ENCODE measurements around the gene BTBD10. TPM values are rescaled to one million over a fixed set of nuclear protein-coding genes. Genes with fewer than 3 reads are reported as not detected.
"Not testable (repeated sequence)": the region's sequence is repeated elsewhere in the genome, so short reads cannot be mapped to it uniquely, and the experiment has no call there.

The BTBD10 gene
- total RNA-seq, 1 experiment from 2014 or later, result 58.0 TPM

DNA sequence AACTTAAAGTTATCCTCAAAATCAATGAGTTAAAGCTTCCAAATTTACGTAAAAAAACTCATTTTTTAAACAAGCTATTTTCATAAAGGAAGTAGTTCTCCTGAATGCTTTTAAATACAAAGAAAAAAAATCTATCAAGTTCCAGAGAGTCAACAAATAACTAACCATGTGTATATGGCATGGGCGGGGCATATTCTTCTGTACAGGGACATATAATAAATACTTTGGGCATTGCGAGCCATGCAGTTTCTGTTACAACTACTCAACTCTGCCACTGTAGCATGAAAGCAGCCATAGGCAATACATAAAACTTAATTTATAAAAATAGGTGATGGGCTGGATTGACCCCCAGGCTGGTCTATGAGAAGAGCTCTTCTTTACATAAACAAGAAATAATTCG lies 57.8 kb downstream of the BTBD10 start:
- peaks cover 44% of the 10 kb centered on the region for H3K36me3 ChIP-seq (ENCODE audit: insufficient read depth, low read length)
- no peak overlapping the region for H3K27ac ChIP-seq (ENCODE audit: low read length)
- H2AFZ ChIP-seq (ENCODE audit: low read length), result no peak overlapping the region
- peaks cover 11% of the 10 kb centered on the region for H3K4me1 ChIP-seq (ENCODE audit: low read length)
- DNase-seq, result no peak
- H3K27me3 ChIP-seq (ENCODE audit: low read length), result no peaks in the 10 kb centered on the region
- H4K20me1 ChIP-seq (ENCODE audit: insufficient read depth, low read depth, low read length), result no peaks in the 10 kb centered on the region
- no peaks in the 10 kb centered on the region for H3K79me2 ChIP-seq (ENCODE audit: low read length)
- no peak overlapping the region for H3K4me2 ChIP-seq (ENCODE audit: low read depth, low read length, poor library complexity, severe bottlenecking)
- H3K9me2 ChIP-seq (replicated peaks; ENCODE audit: insufficient read depth, low read length), result no peaks in the 10 kb centered on the region
- no peaks in the 10 kb centered on the region; the same call in 1 of the 2 replicates for H3K9me3 ChIP-seq (ENCODE audit: low read length)
- no peak overlapping the region for H3K4me3 ChIP-seq (ENCODE audit: low read length)
- H3K9ac ChIP-seq (ENCODE audit: low read length), result no peak overlapping the region

DNA sequence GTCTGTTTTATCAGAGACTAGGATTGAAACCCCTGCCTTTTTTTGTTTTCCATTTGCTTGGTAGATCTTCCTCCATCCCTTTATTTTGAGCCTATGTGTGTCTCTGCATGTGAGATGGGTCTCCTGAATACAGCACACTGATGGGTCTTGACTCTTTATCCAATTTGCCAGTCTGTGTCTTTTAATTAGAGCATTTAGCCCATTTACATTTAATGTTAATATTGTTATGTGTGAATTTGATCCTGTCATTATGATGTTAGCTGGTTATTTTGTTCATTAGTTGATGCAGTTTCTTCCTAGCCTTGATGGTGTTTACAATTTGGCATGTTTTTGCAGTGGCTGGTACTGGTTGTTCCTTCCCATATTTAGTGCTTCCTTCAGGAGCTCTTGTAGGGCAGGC lies 64.7 kb downstream of the BTBD10 start:
- not testable (repeated sequence) for H3K27ac ChIP-seq (ENCODE audit: low read length); H3K9me3 ChIP-seq (ENCODE audit: low read length); H3K9me2 ChIP-seq (replicated peaks; ENCODE audit: insufficient read depth, low read length); H3K4me1 ChIP-seq (ENCODE audit: low read length); H4K20me1 ChIP-seq (ENCODE audit: insufficient read depth, low read depth, low read length); H3K27me3 ChIP-seq (ENCODE audit: low read length); DNase-seq; H3K9ac ChIP-seq (ENCODE audit: low read length); H3K4me3 ChIP-seq (ENCODE audit: low read length); H3K79me2 ChIP-seq (ENCODE audit: low read length); H3K4me2 ChIP-seq (ENCODE audit: low read depth, low read length, poor library complexity, severe bottlenecking); H2AFZ ChIP-seq (ENCODE audit: low read length)
- peaks cover 18% of the 10 kb centered on the region for H3K36me3 ChIP-seq (ENCODE audit: insufficient read depth, low read length)

DNA sequence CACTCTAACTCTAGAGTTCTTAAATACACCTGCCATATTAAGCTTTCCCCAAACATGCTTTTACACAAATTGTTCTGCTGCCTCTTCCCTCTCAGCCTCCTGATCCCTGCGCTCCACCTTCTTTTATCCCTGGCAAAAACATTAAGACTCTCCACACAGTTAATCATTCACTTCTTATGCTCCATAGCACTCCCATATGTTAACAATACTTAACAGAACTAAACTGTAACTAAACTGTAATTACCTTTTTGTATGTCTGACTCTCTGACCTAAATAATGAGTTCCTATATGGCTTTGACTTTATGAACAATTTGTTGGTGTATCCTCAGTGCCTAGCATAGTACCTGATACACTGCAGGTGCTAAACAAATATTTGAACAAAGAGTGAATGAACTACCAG lies 71.8 kb downstream of the BTBD10 start:
- no peaks in the 10 kb centered on the region for H4K20me1 ChIP-seq (ENCODE audit: insufficient read depth, low read depth, low read length)
- DNase-seq, result no peak
- peaks cover 13% of the 10 kb centered on the region; the same call in 1 of the 2 replicates for H3K36me3 ChIP-seq (ENCODE audit: insufficient read depth, low read length)
- H2AFZ ChIP-seq (ENCODE audit: low read length), result no peak overlapping the region
- no peaks in the 10 kb centered on the region for H3K9me2 ChIP-seq (replicated peaks; ENCODE audit: insufficient read depth, low read length)
- H3K4me2 ChIP-seq (ENCODE audit: low read depth, low read length, poor library complexity, severe bottlenecking), result no peak overlapping the region
- no peak overlapping the region for H3K4me3 ChIP-seq (ENCODE audit: low read length)
- no peak overlapping the region for H3K9ac ChIP-seq (ENCODE audit: low read length)
- H3K27me3 ChIP-seq (ENCODE audit: low read length), result no peaks in the 10 kb centered on the region
- no peaks in the 10 kb centered on the region for H3K79me2 ChIP-seq (ENCODE audit: low read length)
- no peaks in the 10 kb centered on the region for H3K9me3 ChIP-seq (ENCODE audit: low read length)
- H3K4me1 ChIP-seq (ENCODE audit: low read length), result no peaks in the 10 kb centered on the region
- H3K27ac ChIP-seq (ENCODE audit: low read length), result no peak overlapping the region

DNA sequence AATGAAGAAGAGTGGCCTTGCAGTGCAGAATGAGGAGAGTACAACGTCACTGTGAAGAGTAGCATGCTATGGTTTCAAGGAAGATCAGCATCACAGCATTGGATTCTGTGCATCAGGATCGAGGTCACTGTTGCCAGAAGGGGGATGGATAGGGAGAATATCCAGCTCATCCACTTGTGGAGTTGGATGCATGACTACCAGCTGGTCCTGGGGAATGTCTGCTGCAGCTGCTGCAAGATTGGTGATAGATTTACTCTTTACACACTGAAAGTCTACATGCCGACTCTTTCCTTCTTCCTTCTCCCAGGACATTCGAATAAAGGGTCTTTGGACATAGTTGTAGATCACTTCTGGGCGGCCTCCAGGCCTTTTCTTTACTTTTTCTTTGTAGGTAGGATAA lies 74.3 kb downstream of the BTBD10 start:
- no peak for DNase-seq
- H3K4me3 ChIP-seq (ENCODE audit: low read length), result no peak overlapping the region
- no peaks in the 10 kb centered on the region for H4K20me1 ChIP-seq (ENCODE audit: insufficient read depth, low read depth, low read length)
- no peak overlapping the region for H3K4me2 ChIP-seq (ENCODE audit: low read depth, low read length, poor library complexity, severe bottlenecking)
- no peaks in the 10 kb centered on the region for H3K79me2 ChIP-seq (ENCODE audit: low read length)
- H3K9me2 ChIP-seq (replicated peaks; ENCODE audit: insufficient read depth, low read length), result no peaks in the 10 kb centered on the region
- H2AFZ ChIP-seq (ENCODE audit: low read length), result no peak overlapping the region
- H3K36me3 ChIP-seq (ENCODE audit: insufficient read depth, low read length), result peaks cover 20% of the 10 kb centered on the region; the same call in 1 of the 2 replicates
- H3K4me1 ChIP-seq (ENCODE audit: low read length), result no peaks in the 10 kb centered on the region
- no peak overlapping the region for H3K9ac ChIP-seq (ENCODE audit: low read length)
- no peaks in the 10 kb centered on the region for H3K27me3 ChIP-seq (ENCODE audit: low read length)
- no peak overlapping the region for H3K27ac ChIP-seq (ENCODE audit: low read length)
- no peaks in the 10 kb centered on the region for H3K9me3 ChIP-seq (ENCODE audit: low read length)

DNA sequence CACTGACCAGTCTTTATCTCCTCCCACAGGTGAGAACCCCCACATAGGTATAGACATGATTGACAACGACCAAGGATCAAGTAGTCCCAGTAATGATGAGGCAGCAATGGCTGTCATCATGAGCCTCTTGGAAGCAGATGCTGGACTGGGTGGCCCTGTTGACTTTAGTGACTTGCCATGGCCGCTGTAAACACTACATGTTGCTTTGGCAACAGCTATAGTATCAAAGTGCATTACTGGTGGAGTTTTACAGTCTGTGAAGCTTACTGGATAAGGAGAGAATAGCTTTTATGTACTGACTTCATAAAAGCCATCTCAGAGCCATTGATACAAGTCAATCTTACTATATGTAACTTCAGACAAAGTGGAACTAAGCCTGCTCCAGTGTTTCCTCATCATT lies 76.5 kb downstream of the BTBD10 start:
- Histone ChIP-seq H3K9me3 (ENCODE audit: low read length) (no peaks in the 10 kb centered on the region), H3K9ac (ENCODE audit: low read length) (no peak overlapping the region), H3K4me3 (ENCODE audit: low read length) (no peak overlapping the region), H3K27ac (ENCODE audit: low read length) (no peak overlapping the region), H3K9me2 (replicated peaks; ENCODE audit: insufficient read depth, low read length) (no peaks in the 10 kb centered on the region), H3K4me1 (ENCODE audit: low read length) (no peaks in the 10 kb centered on the region), H3K4me2 (ENCODE audit: low read depth, low read length, poor library complexity, severe bottlenecking) (no peak overlapping the region), H3K79me2 (ENCODE audit: low read length) (no peaks in the 10 kb centered on the region), H3K27me3 (ENCODE audit: low read length) (no peaks in the 10 kb centered on the region), H3K36me3 (ENCODE audit: insufficient read depth, low read length) (peaks cover 26% of the 10 kb centered on the region; the same call in 1 of the 2 replicates), H4K20me1 (ENCODE audit: insufficient read depth, low read depth, low read length) (no peaks in the 10 kb centered on the region), H2AFZ (ENCODE audit: low read length) (no peak overlapping the region)
- no peak for DNase-seq

DNA sequence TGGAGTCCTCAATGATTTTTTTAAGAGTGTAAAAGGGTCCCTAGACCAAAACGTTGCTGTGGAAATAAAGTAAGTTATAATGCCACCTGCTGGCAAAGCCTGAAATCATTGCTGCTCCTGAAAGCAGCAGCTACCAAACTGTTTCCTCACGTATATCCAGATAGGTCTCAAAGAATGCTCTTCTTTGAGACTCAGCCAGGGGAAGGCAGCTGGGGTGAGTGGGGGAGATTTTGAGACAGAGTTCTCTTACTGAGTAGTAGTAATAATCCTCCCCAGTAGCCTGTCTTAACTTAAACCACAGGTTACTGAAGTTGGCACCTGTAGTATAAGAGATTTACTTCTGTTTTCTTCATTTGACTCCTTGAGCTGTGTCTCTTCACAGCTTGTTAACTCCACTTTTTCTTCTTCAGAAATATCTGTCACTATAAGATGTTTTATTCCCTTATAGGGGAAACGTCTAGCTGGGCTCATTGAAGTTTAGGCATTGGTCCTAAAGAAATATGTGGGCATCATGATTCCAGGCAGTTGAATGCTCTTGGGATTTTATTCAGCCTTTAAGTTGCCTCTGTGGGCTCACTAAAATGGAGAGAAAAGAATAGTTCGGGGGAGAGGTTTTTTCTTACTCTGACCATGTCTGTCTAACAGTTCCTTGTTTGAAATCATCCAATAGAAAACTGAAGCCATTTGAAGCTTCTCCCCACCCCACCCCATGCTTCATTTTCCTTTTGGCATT lies 77.9 kb downstream of the BTBD10 start:
- peak; percentile 81 for DNase-seq
- H2AFZ ChIP-seq (ENCODE audit: low read length), result no peak overlapping the region
- H4K20me1 ChIP-seq (ENCODE audit: insufficient read depth, low read depth, low read length), result no peaks in the 10 kb centered on the region
- no peak overlapping the region for H3K4me3 ChIP-seq (ENCODE audit: low read length)
- no peaks in the 10 kb centered on the region for H3K4me1 ChIP-seq (ENCODE audit: low read length)
- H3K9ac ChIP-seq (ENCODE audit: low read length), result no peak overlapping the region
- peaks cover 26% of the 10 kb centered on the region; the same call in 1 of the 2 replicates for H3K36me3 ChIP-seq (ENCODE audit: insufficient read depth, low read length)
- no peaks in the 10 kb centered on the region for H3K9me2 ChIP-seq (replicated peaks; ENCODE audit: insufficient read depth, low read length)
- no peak overlapping the region for H3K27ac ChIP-seq (ENCODE audit: low read length)
- no peak overlapping the region for H3K4me2 ChIP-seq (ENCODE audit: low read depth, low read length, poor library complexity, severe bottlenecking)
- H3K79me2 ChIP-seq (ENCODE audit: low read length), result no peaks in the 10 kb centered on the region
- no peaks in the 10 kb centered on the region for H3K9me3 ChIP-seq (ENCODE audit: low read length)
- no peaks in the 10 kb centered on the region for H3K27me3 ChIP-seq (ENCODE audit: low read length)

DNA sequence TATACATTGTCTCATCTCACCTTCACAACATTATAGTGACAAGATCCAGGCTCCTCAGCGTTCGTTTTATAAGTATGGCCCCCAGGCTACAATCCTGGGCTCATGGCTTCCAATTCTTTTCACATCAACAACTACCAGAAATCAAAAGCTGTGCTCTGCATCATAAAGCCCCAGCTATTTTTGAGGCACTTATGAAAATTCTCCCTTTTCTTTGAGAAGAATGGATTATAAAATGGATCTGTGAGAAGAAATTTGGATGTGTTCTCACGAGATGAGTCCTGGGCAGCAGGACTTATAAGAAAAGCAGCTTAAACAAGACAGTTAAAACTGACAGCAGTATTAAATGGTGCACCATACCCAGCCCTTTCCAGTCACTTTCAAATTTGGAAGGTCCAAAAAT lies 80.3 kb downstream of the BTBD10 start:
- Histone ChIP-seq H3K9me2 (replicated peaks; ENCODE audit: insufficient read depth, low read length) (no peaks in the 10 kb centered on the region), H2AFZ (ENCODE audit: low read length) (no peak overlapping the region), H3K36me3 (ENCODE audit: insufficient read depth, low read length) (peaks cover 18% of the 10 kb centered on the region; the same call in 1 of the 2 replicates), H3K27ac (ENCODE audit: low read length) (no peak overlapping the region), H3K4me2 (ENCODE audit: low read depth, low read length, poor library complexity, severe bottlenecking) (no peak overlapping the region), H3K4me1 (ENCODE audit: low read length) (no peaks in the 10 kb centered on the region), H3K79me2 (ENCODE audit: low read length) (no peaks in the 10 kb centered on the region), H3K27me3 (ENCODE audit: low read length) (no peaks in the 10 kb centered on the region), H3K9ac (ENCODE audit: low read length) (no peak overlapping the region), H3K4me3 (ENCODE audit: low read length) (no peak overlapping the region), H3K9me3 (ENCODE audit: low read length) (no peaks in the 10 kb centered on the region), H4K20me1 (ENCODE audit: insufficient read depth, low read depth, low read length) (no peaks in the 10 kb centered on the region)
- DNase-seq, result no peak

DNA sequence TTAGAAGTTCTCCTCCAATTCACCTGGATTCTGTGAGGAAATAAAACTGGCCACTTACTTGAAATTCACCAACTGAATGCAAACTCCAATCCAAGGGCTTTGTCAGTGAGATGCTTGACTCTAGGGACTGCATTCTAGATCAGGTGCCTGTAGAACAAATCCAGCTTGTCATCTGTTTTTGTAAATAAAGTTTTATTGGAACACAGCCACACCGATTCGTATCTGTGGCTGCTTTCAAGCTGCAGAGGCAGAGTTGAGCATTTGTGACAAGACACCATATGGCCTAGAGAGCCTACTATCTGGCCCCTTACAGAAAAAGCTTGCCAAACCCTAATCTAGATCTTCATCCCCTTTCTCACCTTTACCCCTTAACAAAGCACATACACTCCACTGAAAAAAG lies 82.3 kb downstream of the BTBD10 start:
- no peak overlapping the region for H3K27ac ChIP-seq (ENCODE audit: low read length)
- no peaks in the 10 kb centered on the region for H3K9me2 ChIP-seq (replicated peaks; ENCODE audit: insufficient read depth, low read length)
- no peak overlapping the region for H3K4me2 ChIP-seq (ENCODE audit: low read depth, low read length, poor library complexity, severe bottlenecking)
- no peaks in the 10 kb centered on the region for H3K27me3 ChIP-seq (ENCODE audit: low read length)
- H3K9me3 ChIP-seq (ENCODE audit: low read length), result no peaks in the 10 kb centered on the region
- no peak overlapping the region for H3K9ac ChIP-seq (ENCODE audit: low read length)
- peaks cover 13% of the 10 kb centered on the region; the same call in 1 of the 2 replicates for H3K36me3 ChIP-seq (ENCODE audit: insufficient read depth, low read length)
- no peak for DNase-seq
- no peak overlapping the region for H3K4me3 ChIP-seq (ENCODE audit: low read length)
- no peaks in the 10 kb centered on the region for H3K79me2 ChIP-seq (ENCODE audit: low read length)
- H4K20me1 ChIP-seq (ENCODE audit: insufficient read depth, low read depth, low read length), result no peaks in the 10 kb centered on the region
- no peak overlapping the region for H2AFZ ChIP-seq (ENCODE audit: low read length)
- H3K4me1 ChIP-seq (ENCODE audit: low read length), result no peaks in the 10 kb centered on the region

Data from Karpas-422 (cell line).